ENCODE results near the gene UGT1A4.

The UGT1A4 gene

GRCh38 chr2:233816771-233817170, 98.2 kb downstream of the UGT1A4 start:
- H3K4me3 Mint-ChIP-seq, result no peak overlapping the region
- no peaks in the 10 kb centered on the region for H3K36me3 Mint-ChIP-seq
- ATAC-seq, result no peak
- H3K27me3 Mint-ChIP-seq, result peaks cover 41% of the 10 kb centered on the region
- H3K27ac Mint-ChIP-seq, result no peak overlapping the region
- no peaks in the 10 kb centered on the region for H3K9me3 Mint-ChIP-seq
- H3K4me1 Mint-ChIP-seq, result no peaks in the 10 kb centered on the region

DNA sequence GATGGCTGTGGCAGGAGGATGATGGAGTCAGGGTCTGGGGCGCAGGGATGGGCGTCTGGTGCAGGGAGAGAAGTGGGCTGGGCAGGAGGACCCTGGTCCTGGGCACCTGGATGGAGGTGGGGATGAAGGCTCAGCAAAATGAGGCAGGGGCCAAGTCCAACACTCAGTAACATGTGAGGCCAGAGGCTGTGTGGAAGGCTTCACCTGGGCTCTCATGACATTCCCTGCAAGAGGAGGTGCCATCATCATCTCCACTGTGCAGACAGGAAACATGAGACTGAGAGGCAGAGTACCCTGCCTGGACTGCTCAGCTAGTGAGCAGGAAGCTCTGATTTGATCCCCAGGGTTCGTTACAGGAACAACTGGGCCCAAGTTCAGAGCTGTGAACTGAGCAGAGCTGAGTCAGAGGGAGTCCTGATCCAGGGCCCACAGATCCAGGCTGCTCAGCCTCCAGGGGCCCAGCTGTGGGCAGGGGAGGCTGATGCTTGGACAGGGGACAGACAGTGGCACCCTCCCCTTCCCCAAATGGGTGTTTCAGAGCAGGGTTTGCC, 98.9 kb downstream of the UGT1A4 start:
- no peak overlapping the region for H3K4me3 Mint-ChIP-seq
- peaks cover 39% of the 10 kb centered on the region for H3K27me3 Mint-ChIP-seq
- no peaks in the 10 kb centered on the region for H3K36me3 Mint-ChIP-seq
- H3K27ac Mint-ChIP-seq, result no peak overlapping the region
- H3K9me3 Mint-ChIP-seq, result no peaks in the 10 kb centered on the region
- no peak for ATAC-seq
- H3K4me1 Mint-ChIP-seq, result no peaks in the 10 kb centered on the region

- Mint-ChIP-seq H3K27ac (no peak overlapping the region), H3K9me3 (no peaks in the 10 kb centered on the region), H3K4me3 (no peak overlapping the region), H3K4me1 (no peaks in the 10 kb centered on the region), H3K36me3 (no peaks in the 10 kb centered on the region), H3K27me3 (peaks cover 39% of the 10 kb centered on the region)
- ATAC-seq, result no peak
Observed at GRCh38 chr2:233817995-233818638, 99.6 kb downstream of the UGT1A4 start.

GRCh38 chr2:233818639-233819621, 100.4 kb downstream of the UGT1A4 start:
- Mint-ChIP-seq H3K27ac (no peak overlapping the region), H3K4me1 (no peaks in the 10 kb centered on the region), H3K36me3 (no peaks in the 10 kb centered on the region), H3K27me3 (peaks cover 39% of the 10 kb centered on the region), H3K4me3 (no peak overlapping the region), H3K9me3 (no peaks in the 10 kb centered on the region)
- no peak for ATAC-seq

- no peaks in the 10 kb centered on the region for H3K9me3 Mint-ChIP-seq
- ATAC-seq, result no peak
- H3K4me1 Mint-ChIP-seq, result no peaks in the 10 kb centered on the region
- no peak overlapping the region for H3K4me3 Mint-ChIP-seq
- H3K36me3 Mint-ChIP-seq, result no peaks in the 10 kb centered on the region
- H3K27me3 Mint-ChIP-seq, result peaks cover 39% of the 10 kb centered on the region
- H3K27ac Mint-ChIP-seq, result no peak overlapping the region
Observed at GRCh38 chr2:233819884-233820773, 101.6 kb downstream of the UGT1A4 start.

DNA sequence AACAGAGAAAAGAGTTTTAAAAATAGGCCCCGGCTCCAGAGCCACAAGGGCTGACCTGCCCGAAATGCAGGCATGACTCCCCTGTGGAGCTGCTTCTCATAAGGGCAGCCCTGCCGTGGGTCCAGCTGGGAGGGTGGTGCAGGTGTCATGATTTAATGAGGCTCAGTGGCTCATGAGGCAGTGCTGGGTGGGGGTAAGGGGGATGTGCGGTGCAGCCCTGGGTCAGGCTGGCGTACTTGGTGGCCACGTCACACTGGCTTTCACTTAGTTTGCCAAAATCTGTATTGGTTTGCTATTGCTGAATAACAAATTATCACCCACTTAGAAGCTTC, 102.2 kb downstream of the UGT1A4 start:
- Mint-ChIP-seq H3K4me1 (no peaks in the 10 kb centered on the region), H3K27ac (no peak overlapping the region), H3K27me3 (peaks cover 39% of the 10 kb centered on the region), H3K4me3 (no peak overlapping the region), H3K9me3 (no peaks in the 10 kb centered on the region), H3K36me3 (no peaks in the 10 kb centered on the region)
- ATAC-seq, result no peak

DNA sequence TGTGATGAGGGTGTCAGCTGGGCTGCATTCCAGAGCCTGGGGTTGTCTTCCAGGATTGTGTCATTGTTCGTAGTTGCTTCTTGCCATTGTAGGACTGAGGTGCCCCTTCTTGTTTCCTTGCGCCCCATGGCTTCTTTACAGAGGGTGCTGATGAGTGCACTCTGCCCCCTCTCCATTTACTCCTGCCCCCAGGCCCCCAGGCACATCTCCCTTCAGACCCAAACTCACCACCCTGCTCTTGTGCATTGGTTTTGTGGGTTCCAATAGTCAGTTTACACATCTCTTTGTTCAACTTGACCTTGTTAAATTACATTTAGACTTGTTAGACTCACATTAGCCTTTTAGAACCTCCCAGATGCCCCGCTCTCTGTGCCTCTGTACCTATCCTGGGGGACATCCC, 102.7 kb downstream of the UGT1A4 start:
- H3K27me3 Mint-ChIP-seq, result peaks cover 39% of the 10 kb centered on the region
- ATAC-seq, result no peak
- H3K9me3 Mint-ChIP-seq, result no peaks in the 10 kb centered on the region
- H3K4me1 Mint-ChIP-seq, result no peaks in the 10 kb centered on the region
- no peak overlapping the region for H3K4me3 Mint-ChIP-seq
- no peaks in the 10 kb centered on the region for H3K36me3 Mint-ChIP-seq
- H3K27ac Mint-ChIP-seq, result no peak overlapping the region

DNA sequence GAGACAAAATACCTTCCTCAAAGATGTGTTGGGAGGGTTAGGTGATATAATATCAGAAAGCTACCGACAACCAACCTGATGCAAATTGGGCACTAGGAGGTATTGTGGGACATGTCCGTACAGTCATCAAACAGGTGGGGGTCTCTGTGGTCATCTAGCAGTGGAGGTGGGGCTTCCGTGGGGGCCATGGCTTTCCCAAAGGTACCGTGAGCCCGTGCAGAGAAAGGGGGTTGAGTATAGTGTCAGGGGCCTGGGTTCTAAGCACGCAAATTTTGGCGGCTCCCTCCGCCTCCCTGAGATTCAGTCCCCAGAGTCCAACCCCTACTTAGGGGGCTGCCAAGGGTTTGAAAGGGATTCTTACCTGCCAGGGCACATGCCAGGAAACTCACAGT, 103.2 kb downstream of the UGT1A4 start:
- Mint-ChIP-seq H3K4me3 (no peak overlapping the region), H3K4me1 (no peaks in the 10 kb centered on the region), H3K36me3 (no peaks in the 10 kb centered on the region), H3K9me3 (no peaks in the 10 kb centered on the region), H3K27me3 (peaks cover 39% of the 10 kb centered on the region), H3K27ac (no peak overlapping the region)
- no peak for ATAC-seq

DNA sequence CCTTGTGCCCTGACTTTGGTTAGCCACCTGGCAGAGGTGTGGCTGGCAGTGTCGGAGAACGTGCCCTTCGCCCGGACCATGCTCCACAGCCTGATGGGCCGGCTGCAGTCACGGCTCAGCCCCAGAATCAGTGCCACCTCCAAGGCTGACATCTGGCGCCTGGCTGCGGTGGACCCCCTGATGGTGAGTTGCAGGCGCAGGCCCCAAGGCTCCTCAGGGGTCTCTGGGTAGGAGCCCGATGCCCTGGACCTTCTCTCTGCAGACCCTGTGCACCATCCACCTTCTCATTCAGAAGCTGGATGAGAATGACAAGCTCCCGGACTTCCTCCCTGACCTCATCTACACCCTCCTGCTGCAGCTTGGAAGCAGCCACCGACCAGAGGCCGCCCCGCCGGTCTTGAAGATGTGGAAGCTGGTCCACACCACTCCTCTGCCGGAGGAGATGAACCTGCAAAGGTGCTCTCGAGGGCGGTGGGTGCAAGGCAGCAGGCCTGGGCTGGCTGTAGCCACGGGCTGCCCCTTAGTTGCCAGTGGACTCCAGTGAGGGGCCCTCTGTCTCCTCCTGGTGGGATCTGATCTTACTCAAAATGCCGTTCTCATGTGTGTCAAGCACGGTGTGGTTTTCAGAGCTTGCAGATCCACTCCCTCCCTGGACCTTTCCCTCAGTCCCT, 103.7 kb downstream of the UGT1A4 start:
- Mint-ChIP-seq H3K9me3 (no peaks in the 10 kb centered on the region), H3K4me1 (no peaks in the 10 kb centered on the region), H3K36me3 (no peaks in the 10 kb centered on the region), H3K4me3 (no peak overlapping the region), H3K27me3 (peaks cover 34% of the 10 kb centered on the region), H3K27ac (no peak overlapping the region)
- no peak for ATAC-seq
